HepG2 (cell line): ENCODE data around the gene NAXD. TPM values are rescaled to one million over a fixed set of nuclear protein-coding genes. Genes with fewer than 3 reads are reported as not detected.

Experiments
- ARID2 ChIP-seq: sonication (generic); formaldehyde crosslinking; IDR thresholded peaks from 2 replicates; pipeline ENCODE4 v1.8.1; 2022; ENCODE audit warnings: mild to moderate bottlenecking, missing genetic modification reagents, borderline replicate concordance
- FOSL1 ChIP-seq: sonication (generic); formaldehyde crosslinking; IDR thresholded peaks from 2 replicates; pipeline ENCODE4 v1.9.0; 2021; ENCODE audit warnings: missing genetic modification reagents, borderline replicate concordance
- HDAC6 ChIP-seq: fragments of 200-600 bp; sonication (generic); IDR thresholded peaks from 2 replicates; pipeline ENCODE4 v1.7.0; 2017; ENCODE audit warnings: mild to moderate bottlenecking, antibody characterized with exemption, low read length, low read depth
- HMG20B ChIP-seq: conservative IDR thresholded peaks from 2 replicates; pipeline ENCODE4 v1.6.1; 2016; ENCODE audit warnings: missing genetic modification reagents, missing compliant biosample characterization
- JDP2 ChIP-seq: sonication (generic); formaldehyde crosslinking; IDR thresholded peaks from 2 replicates; pipeline ENCODE4 v1.8.1; 2022; ENCODE audit warnings: missing genetic modification reagents, borderline replicate concordance
- KAT7 ChIP-seq: IDR thresholded peaks from 2 replicates; pipeline ENCODE4 v1.6.1; 2018; ENCODE audit warnings: borderline replicate concordance, missing compliant biosample characterization
- KDM5A ChIP-seq: fragments of 200-600 bp; sonication (generic); IDR thresholded peaks from 2 replicates; pipeline ENCODE4 v1.7.0; 2018; ENCODE audit warnings: antibody characterized with exemption, mild to moderate bottlenecking, low read length, borderline replicate concordance
- MBNL3 ChIP-seq: fragments of 250-450 bp; sonication (Bioruptor Pico); conservative IDR thresholded peaks from 2 replicates; pipeline ENCODE4 v1.8.0; 2022; ENCODE audit warnings: mild to moderate bottlenecking, inconsistent platforms
- MIER2 ChIP-seq: IDR thresholded peaks from 2 replicates; pipeline ENCODE4 v1.6.1; 2016; ENCODE audit warnings: missing biosample characterization, missing genetic modification reagents
- NFE2L2 ChIP-seq: fragments of 150-350 bp; IDR thresholded peaks from 2 replicates; pipeline ENCODE4 v1.6.1; 2014; ENCODE audit warnings: low read length
- NFYB ChIP-seq: sonication (generic); formaldehyde crosslinking; IDR thresholded peaks from 2 replicates; pipeline ENCODE4 v1.4.0; 2020; ENCODE audit warnings: missing genetic modification reagents
- NPAS2 ChIP-seq: sonication (generic); formaldehyde crosslinking; IDR thresholded peaks from 2 replicates; pipeline ENCODE4 v1.8.0; 2022; ENCODE audit warnings: mild to moderate bottlenecking, missing genetic modification reagents, borderline replicate concordance
- PAWR ChIP-seq: sonication (generic); formaldehyde crosslinking; IDR thresholded peaks from 2 replicates; pipeline ENCODE4 v1.4.0; 2020; ENCODE audit warnings: missing genetic modification reagents, mild to moderate bottlenecking, borderline replicate concordance
- RAD21 ChIP-seq: fragments of 450-650 bp; formaldehyde crosslinking; IDR thresholded peaks from 2 replicates; pipeline ENCODE4 v1.5.0; 2020; ENCODE audit warnings: mild to moderate bottlenecking
- RFX5 ChIP-seq: IDR thresholded peaks from 2 replicates; pipeline ENCODE4 v1.6.1; 2011; ENCODE audit warnings: low read depth, low read length, improper control_type of control experiment
- RFXANK ChIP-seq: IDR thresholded peaks from 2 replicates; pipeline ENCODE4 v1.6.1; 2016
- RNF2 ChIP-seq: fragments of 450-650 bp; conservative IDR thresholded peaks from 2 replicates; pipeline ENCODE4 v1.6.1; 2016; ENCODE audit warnings: low read depth
- RORA ChIP-seq: sonication (generic); formaldehyde crosslinking; IDR thresholded peaks from 2 replicates; pipeline ENCODE4 v1.5.0; 2020; ENCODE audit warnings: mild to moderate bottlenecking, missing genetic modification reagents, moderate library complexity
- TBX2 ChIP-seq: sonication (generic); formaldehyde crosslinking; IDR thresholded peaks from 2 replicates; pipeline ENCODE4 v1.5.0; 2020; ENCODE audit warnings: missing genetic modification reagents, mild to moderate bottlenecking, borderline replicate concordance
- ZBTB21 ChIP-seq: sonication (generic); formaldehyde crosslinking; IDR thresholded peaks from 2 replicates; pipeline ENCODE4 v1.4.0; 2020; ENCODE audit warnings: missing genetic modification reagents
- ZNF124 ChIP-seq: sonication (generic); formaldehyde crosslinking; IDR thresholded peaks from 2 replicates; pipeline ENCODE4 v1.4.0; 2020; ENCODE audit warnings: missing genetic modification reagents
- ZNF264 ChIP-seq: sonication (generic); formaldehyde crosslinking; IDR thresholded peaks from 2 replicates; pipeline ENCODE4 v1.4.0; 2020; ENCODE audit warnings: missing genetic modification reagents
- ZNF33A ChIP-seq: sonication (generic); formaldehyde crosslinking; IDR thresholded peaks from 2 replicates; pipeline ENCODE4 v1.5.1; 2020; ENCODE audit warnings: missing genetic modification reagents, mild to moderate bottlenecking, moderate library complexity, borderline replicate concordance
- ZNF543 ChIP-seq: sonication (generic); formaldehyde crosslinking; IDR thresholded peaks from 2 replicates; pipeline ENCODE4 v1.4.0; 2020; ENCODE audit warnings: mild to moderate bottlenecking, missing genetic modification reagents
- ZNF564 ChIP-seq: sonication (generic); formaldehyde crosslinking; IDR thresholded peaks from 2 replicates; pipeline ENCODE4 v1.8.1; 2023; ENCODE audit warnings: mild to moderate bottlenecking, missing genetic modification reagents
- ZNF878 ChIP-seq: sonication (generic); formaldehyde crosslinking; IDR thresholded peaks from 2 replicates; pipeline ENCODE4 v1.8.1; 2023; ENCODE audit warnings: mild to moderate bottlenecking, missing genetic modification reagents, moderate library complexity
- polyA plus RNA-seq, 8 experiments: library from polyadenylated mRNA; depleted of rRNA in 3 of 8; stranded (reverse) in 7 of 8; unstranded in 1 of 8; fragments of >200 nt; fragmentation: Illumina TruSeq in 4 of 8; extraction: Trizol in 4 of 8; gene quantifications; 2 replicates each; pipeline versions ENCODE4 v1.2.1 to v1.2.3, GENCODE V29; 2011 to 2016; ENCODE audit warnings: low read depth in 4 of 8, missing spikeins in 1 of 8, mixed read lengths in 1 of 8; ENCODE audit not compliant: insufficient read depth in 1 of 8
- total RNA-seq, 5 experiments: library from RNA; depleted of rRNA; stranded (reverse); fragments of >200 nt; fragmentation: Illumina TruSeq; extraction: Trizol; gene quantifications; 2 replicates each; pipeline ENCODE4 v1.2.3, GENCODE V29; 2016; ENCODE audit warnings: low read depth in 1 of 5
- TF ChIP-seq, protein P1 (sequence below): sonication (generic); formaldehyde crosslinking; IDR thresholded peaks from 2 replicates; pipeline ENCODE4 v1.8.1; 2023; ENCODE audit warnings: mild to moderate bottlenecking, inconsistent platforms, moderate library complexity, missing genetic modification reagents, borderline replicate concordance
- TF ChIP-seq, protein P2 (sequence below): sonication (generic); formaldehyde crosslinking; IDR thresholded peaks from 2 replicates; pipeline ENCODE4 v1.4.0; 2020; ENCODE audit warnings: mild to moderate bottlenecking, missing genetic modification reagents, borderline replicate concordance
- TF ChIP-seq, protein P3 (sequence below): IDR thresholded peaks from 2 replicates; pipeline ENCODE4 v1.6.1; 2016

The NAXD gene
- total and polyA plus RNA-seq, 2 of the 13 experiments (the other 11 are each of a cell fraction or from before 2014, with no cell fraction given) = 19.0 to 23.2 TPM

DNA sequence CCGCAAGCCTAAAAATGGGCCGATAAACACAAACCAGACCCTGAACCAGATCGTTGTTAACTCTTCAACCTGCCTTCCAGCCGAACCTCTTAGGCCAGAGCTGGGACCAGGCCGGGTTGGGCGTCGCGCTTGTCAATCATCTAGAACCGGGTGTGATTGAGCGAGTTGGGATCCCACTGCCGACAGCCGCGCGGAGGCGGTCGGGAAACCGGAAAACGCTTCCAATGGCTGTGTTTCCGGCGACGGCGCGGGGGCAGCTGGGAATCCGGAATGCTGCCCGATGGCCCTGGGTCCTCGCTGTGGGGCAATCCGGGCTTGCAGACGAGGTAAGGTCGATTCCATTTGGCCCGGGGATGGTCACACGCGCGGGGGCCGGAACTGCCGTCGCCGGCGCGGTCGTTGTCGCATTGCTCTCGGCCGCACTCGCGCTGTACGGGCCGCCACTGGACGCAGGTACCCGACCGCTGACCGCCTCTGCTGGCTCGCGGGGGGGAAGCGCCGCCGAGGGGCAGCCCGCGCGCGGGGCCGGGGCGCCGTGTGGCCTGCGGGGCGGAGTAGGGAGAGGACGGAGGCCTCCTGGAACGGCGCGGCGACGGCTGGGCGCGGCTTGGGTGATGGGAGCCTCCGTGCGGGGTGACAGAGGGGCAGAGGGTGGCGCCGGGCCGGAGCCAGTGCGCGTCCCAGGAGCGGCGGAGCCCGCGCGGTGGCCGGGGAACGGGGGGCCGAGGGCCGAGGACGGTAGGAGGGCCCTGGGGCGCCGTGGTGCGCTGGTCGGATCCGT, at the start of gene NAXD (continued):
- no peak for TF ChIP-seq HDAC6
- TF ChIP-seq, protein P1, sequence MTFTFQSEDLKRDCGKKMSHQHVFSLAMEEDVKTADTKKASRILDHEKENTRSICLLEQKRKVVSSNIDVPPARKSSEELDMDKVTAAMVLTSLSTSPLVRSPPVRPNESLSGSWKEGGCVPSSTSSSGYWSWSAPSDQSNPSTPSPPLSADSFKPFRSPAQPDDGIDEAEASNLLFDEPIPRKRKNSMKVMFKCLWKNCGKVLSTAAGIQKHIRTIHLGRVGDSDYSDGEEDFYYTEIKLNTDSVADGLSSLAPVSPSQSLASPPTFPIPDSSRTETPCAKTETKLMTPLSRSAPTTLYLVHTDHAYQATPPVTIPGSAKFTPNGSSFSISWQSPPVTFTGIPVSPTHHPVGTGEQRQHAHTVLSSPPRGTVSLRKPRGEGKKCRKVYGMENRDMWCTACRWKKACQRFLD (CRISPR knock-in tag) = no peak
- 0 out of 2 replicates have a peak, but pooled peaks have one; percentile 31 for TF ChIP-seq ZNF264 (CRISPR knock-in tag)
- peak; percentile 72 for TF ChIP-seq TBX2 (CRISPR knock-in tag)
- TF ChIP-seq ZNF124 = no peak
- TF ChIP-seq RAD21 (CRISPR knock-in tag) = peak; percentile 19; the same call in 1 of the 2 replicates
- peak; percentile 94 for TF ChIP-seq NFYB (CRISPR knock-in tag)
- no peak for TF ChIP-seq ZNF878 (CRISPR knock-in tag)
- no peak for TF ChIP-seq KDM5A
- peak; percentile 41; the same call in 1 of the 2 replicates for TF ChIP-seq ARID2 (CRISPR knock-in tag)
- peak; percentile 48; the same call in 1 of the 2 replicates for TF ChIP-seq KAT7 (CRISPR knock-in tag)
- no peak for TF ChIP-seq ZNF33A (CRISPR knock-in tag)
- no peak for TF ChIP-seq NPAS2
- no peak for TF ChIP-seq MIER2
- TF ChIP-seq HMG20B (CRISPR knock-in tag) = no peak
- no peak for TF ChIP-seq MBNL3
- TF ChIP-seq ZNF543 (CRISPR knock-in tag) = no peak
- TF ChIP-seq NFE2L2 = no peak
- TF ChIP-seq, protein P2, sequence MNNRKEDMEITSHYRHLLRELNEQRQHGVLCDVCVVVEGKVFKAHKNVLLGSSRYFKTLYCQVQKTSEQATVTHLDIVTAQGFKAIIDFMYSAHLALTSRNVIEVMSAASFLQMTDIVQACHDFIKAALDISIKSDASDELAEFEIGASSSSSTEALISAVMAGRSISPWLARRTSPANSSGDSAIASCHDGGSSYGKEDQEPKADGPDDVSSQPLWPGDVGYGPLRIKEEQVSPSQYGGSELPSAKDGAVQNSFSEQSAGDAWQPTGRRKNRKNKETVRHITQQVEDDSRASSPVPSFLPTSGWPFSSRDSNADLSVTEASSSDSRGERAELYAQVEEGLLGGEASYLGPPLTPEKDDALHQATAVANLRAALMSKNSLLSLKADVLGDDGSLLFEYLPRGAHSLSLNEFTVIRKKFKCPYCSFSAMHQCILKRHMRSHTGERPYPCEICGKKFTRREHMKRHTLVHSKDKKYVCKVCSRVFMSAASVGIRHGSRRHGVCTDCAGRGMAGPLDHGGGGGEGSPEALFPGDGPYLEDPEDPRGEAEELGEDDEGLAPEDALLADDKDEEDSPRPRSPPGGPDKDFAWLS = peak; percentile 45; the same call in 1 of the 2 replicates
- TF ChIP-seq RORA (CRISPR knock-in tag) = no peak
- peak; percentile 41; the same call in 1 of the 2 replicates for TF ChIP-seq RNF2
- TF ChIP-seq, protein P3, sequence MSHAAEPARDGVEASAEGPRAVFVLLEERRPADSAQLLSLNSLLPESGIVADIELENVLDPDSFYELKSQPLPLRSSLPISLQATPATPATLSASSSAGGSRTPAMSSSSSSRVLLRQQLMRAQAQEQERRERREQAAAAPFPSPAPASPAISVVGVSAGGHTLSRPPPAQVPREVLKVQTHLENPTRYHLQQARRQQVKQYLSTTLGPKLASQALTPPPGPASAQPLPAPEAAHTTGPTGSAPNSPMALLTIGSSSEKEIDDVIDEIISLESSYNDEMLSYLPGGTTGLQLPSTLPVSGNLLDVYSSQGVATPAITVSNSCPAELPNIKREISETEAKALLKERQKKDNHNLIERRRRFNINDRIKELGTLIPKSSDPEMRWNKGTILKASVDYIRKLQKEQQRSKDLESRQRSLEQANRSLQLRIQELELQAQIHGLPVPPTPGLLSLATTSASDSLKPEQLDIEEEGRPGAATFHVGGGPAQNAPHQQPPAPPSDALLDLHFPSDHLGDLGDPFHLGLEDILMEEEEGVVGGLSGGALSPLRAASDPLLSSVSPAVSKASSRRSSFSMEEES (CRISPR knock-in tag) = 0 out of 2 replicates have a peak, but pooled peaks have one; percentile 19
- TF ChIP-seq RFXANK (CRISPR knock-in tag) = no peak
- no peak for TF ChIP-seq JDP2 (CRISPR knock-in tag)
- no peak for TF ChIP-seq PAWR
- no peak for TF ChIP-seq ZBTB21
- TF ChIP-seq FOSL1 = no peak
- no peak for TF ChIP-seq ZNF564 (CRISPR knock-in tag)
- TF ChIP-seq RFX5 = no peak
